Activated gamma-delta T cell (primary cell): Measurements from ENCODE around the gene BIRC6.
"Not testable (repeated sequence)": the region's sequence is repeated elsewhere in the genome, so short reads cannot be mapped to it uniquely, and the experiment has no call there.

Source experiments
- DNase-seq: peaks from one replicate; lab custom pipeline; 2025; lab: John Stamatoyannopoulos, UW

BIRC6 gene

GRCh38 chr2:32452338-32453064 lies 95.7 kb downstream of the BIRC6 start:
- DNase-seq, result no peak

- no peak for DNase-seq
These were observed 96.6 kb downstream of the BIRC6 start for GRCh38 chr2:32453242-32454062.

DNA sequence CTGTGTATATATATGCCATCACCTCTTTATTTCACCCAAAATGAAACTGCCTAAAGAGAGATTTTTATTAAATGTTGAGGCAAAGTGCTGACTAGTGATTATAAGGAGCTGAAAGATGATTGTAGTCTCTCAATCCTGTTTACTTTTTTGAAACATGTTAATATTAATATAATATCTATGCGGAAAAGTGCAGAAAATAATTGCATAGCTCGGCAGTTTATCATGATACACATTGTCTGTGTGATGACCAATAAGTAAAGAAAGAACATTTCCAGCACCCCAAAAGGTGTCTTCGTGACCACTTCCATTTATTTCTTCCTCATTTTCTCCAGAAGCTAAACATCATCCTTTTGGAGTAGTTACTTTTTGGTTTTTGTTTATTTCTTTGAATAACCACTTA lies 99.0 kb downstream of the BIRC6 start:
- DNase-seq, result no peak

GRCh38 chr2:32456808-32457207 lies 100.0 kb downstream of the BIRC6 start:
- DNase-seq, result no peak

DNA sequence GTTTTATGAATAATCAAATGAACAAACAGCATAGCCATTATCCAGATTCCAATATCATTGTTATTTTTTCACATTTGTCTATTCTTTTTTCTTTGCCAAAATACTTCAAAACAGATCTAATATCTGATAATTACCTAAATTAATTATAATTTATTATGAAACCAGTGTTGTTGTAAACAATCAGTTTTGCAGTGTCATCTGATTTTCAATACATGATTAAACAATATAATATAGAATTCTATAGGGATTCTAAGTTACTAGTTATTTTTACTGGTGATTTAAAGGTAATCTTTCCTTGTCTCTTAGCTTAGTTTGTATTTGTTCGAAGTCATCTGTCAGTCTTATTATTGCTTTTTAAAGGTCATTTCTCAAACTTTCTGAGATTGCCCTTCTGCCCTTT lies 101.0 kb downstream of the BIRC6 start:
- no peak for DNase-seq

- not testable (repeated sequence) for DNase-seq
These were observed 104.0 kb downstream of the BIRC6 start for GRCh38 chr2:32460861-32461260.

DNA sequence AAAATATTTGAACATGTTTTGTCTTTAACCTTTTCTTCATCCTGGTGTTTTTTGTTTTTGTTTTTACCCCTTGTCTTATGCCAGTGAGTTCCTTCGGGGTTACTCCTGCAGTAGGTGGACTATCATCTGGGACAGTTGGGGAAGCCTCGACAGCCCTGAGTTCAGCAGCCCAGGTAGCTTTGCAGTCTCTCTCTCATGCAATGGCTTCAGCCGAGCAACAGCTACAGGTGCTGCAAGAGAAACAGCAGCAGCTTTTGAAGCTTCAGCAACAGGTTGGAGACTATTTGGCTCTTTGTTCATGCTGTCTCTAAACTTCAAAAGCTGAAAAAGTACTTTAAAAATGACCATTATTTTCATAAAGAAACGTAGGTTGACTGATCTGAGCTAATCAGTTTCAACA lies 106.3 kb downstream of the BIRC6 start:
- DNase-seq, result no peak

DNA sequence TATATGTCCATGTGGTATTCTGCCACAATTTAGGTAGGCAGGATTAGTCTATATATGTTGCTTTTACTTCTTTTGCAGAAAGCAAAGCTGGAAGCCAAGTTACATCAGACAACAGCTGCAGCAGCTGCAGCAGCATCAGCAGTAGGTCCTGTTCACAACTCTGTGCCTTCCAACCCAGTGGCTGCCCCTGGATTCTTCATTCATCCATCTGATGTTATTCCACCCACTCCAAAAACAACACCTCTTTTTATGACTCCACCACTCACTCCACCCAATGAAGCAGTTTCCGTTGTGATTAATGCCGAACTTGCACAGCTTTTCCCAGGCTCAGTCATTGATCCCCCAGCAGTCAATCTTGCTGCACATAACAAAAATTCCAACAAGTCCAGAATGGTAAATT lies 107.6 kb downstream of the BIRC6 start:
- no peak for DNase-seq

- no peak for DNase-seq
These were observed 115.8 kb downstream of the BIRC6 start for GRCh38 chr2:32472605-32473004.

DNA sequence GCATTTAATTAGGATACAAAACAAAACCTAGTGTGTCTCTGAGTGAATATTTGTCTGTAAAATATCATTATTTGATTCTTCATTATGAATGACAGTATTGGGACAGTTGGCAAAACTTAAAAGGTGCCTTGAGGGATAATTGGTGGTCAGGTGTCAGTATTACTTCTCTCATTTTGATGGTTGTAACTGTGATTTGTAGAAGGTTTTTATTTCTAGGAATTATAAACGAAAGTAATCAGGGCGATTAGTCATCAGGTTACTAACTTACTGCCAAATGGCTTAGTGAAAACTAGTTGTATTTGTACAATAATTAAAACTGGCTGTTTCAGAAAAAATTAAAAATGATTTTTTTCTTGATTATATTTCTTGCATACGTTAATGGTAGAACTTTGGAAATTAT lies 117.6 kb downstream of the BIRC6 start:
- no peak for DNase-seq

GRCh38 chr2:32478889-32479620 lies 122.2 kb downstream of the BIRC6 start:
- DNase-seq, result no peak

DNA sequence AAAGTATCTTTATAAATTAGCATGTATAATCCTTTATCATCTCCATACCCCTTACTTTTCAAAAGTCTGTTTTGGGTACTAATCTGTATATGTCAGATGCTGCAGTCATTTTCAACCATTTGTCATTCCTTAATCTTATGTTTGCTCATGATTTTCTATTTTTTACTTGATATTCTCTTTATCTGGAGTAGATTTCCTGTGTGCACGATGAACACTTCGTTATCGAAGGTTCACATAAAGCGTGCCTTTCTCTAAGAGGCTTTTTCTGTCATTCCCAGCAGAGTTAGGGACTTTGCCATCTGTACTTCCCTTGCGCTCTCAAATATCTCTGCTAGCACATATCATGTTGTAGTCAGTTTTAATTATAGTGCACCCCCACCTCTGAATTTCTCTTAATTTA lies 123.2 kb downstream of the BIRC6 start:
- no peak for DNase-seq

DNA sequence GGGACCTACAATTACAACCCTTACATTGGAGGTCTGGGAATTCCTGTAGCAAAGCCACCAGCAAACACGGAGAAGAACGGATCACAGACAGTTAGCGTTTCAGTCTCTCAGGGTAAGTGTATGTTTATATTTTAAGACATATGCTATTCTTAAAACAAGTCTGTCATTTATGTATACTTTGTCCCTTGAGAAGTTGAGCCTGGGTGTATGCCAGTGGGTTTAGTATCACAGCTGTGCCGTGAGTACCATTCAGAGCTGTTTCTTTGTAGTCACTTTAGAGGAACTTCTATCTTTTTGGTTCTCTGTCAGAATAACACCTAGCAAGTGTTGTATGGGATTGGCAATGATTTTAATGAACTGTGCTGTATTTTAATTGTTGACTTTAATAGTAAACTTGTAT lies 125.6 kb downstream of the BIRC6 start:
- no peak for DNase-seq

- DNase-seq, result no peak
These were observed 128.1 kb downstream of the BIRC6 start for GRCh38 chr2:32484937-32485336.

- DNase-seq, result no peak
These were observed 128.6 kb downstream of the BIRC6 start for GRCh38 chr2:32485399-32485798.

DNA sequence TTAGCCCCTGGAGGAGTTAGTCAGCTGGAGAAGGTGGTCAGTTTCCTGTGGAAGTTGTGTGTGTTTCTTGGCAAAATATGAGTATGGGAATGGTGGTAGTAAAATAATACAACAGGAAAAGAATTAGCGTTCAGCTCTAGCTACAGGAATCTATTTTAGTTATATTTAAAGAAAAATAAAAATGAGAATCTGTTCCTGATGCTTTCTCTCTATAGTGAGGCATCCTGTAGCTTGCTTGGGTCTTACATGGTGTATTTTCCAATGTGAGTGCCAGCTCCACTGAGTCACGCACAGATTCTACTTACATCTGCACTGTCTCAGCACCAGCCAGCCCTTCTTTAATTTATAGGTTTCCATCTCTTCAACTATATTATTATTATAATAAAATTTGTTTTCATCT lies 132.2 kb downstream of the BIRC6 start:
- DNase-seq, result no peak

GRCh38 chr2:32491346-32491745 lies 134.5 kb downstream of the BIRC6 start:
- DNase-seq, result no peak

GRCh38 chr2:32495139-32495538 lies 138.3 kb downstream of the BIRC6 start:
- DNase-seq, result no peak

- DNase-seq, result no peak
These were observed 139.8 kb downstream of the BIRC6 start for GRCh38 chr2:32496662-32497061.

DNA sequence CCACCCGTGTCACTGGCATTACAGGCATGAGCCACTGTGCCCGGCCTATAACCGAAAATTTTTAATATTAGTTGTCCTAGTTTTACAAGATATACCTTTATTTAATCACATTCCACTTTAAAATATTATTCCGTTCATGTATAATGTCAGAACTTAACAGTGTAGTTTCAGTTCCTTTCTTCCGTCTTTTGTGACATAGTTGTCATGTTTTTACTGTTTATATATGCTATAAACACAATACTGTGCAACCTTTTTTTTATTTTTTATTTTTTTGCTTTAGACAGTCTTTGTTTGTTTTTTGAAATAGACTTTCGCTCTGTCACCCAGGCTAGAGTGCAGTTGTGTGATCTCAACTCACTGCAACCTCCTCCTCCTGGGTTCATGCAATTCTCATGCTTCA lies 141.5 kb downstream of the BIRC6 start:
- DNase-seq, result no peak

- DNase-seq, result no peak
These were observed 146.1 kb downstream of the BIRC6 start for GRCh38 chr2:32502941-32503340.

- no peak for DNase-seq
These were observed 148.2 kb downstream of the BIRC6 start for GRCh38 chr2:32504877-32505478.
